Activated naive CD8-positive, alpha-beta T cell (primary cell): ENCODE measurements around the gene HPS3.
"Not testable (repeated sequence)": the region's sequence is repeated elsewhere in the genome, so short reads cannot be mapped to it uniquely, and the experiment has no call there.

ENCODE experiments used
- H3K27ac Mint-ChIP-seq: one replicate; pipeline ENCODE4 v1.8.0; 2021; ENCODE audit warnings: mixed read lengths
- H3K27me3 Mint-ChIP-seq: one replicate; pipeline ENCODE4 v1.8.0; 2021; ENCODE audit warnings: mixed read lengths
- H3K36me3 Mint-ChIP-seq: one replicate; pipeline ENCODE4 v1.8.0; 2021; ENCODE audit warnings: mixed read lengths
- H3K4me1 Mint-ChIP-seq: one replicate; pipeline ENCODE4 v1.8.0; 2021; ENCODE audit warnings: low read depth, mixed read lengths
- H3K4me3 Mint-ChIP-seq: one replicate; pipeline ENCODE4 v1.8.0; 2021; ENCODE audit warnings: mild to moderate bottlenecking, mixed read lengths
- H3K9me3 Mint-ChIP-seq: one replicate; pipeline ENCODE4 v1.8.0; 2021; ENCODE audit warnings: low read depth, mixed read lengths

Gene HPS3

GRCh38 chr3:149196805-149197592 is 67.6 kb downstream of the HPS3 start:
- H3K27ac Mint-ChIP-seq, H3K27me3 Mint-ChIP-seq, H3K4me1 Mint-ChIP-seq, H3K36me3 Mint-ChIP-seq, H3K4me3 Mint-ChIP-seq, H3K9me3 Mint-ChIP-seq: not testable (repeated sequence)

GRCh38 chr3:149197669-149198068 is 68.2 kb downstream of the HPS3 start:
- no peaks in the 10 kb centered on the region for H3K4me1 Mint-ChIP-seq
- no peak overlapping the region for H3K4me3 Mint-ChIP-seq
- peaks cover 2% of the 10 kb centered on the region for H3K36me3 Mint-ChIP-seq
- H3K27me3 Mint-ChIP-seq, result peaks cover 9% of the 10 kb centered on the region
- no peak overlapping the region for H3K27ac Mint-ChIP-seq
- no peaks in the 10 kb centered on the region for H3K9me3 Mint-ChIP-seq

DNA sequence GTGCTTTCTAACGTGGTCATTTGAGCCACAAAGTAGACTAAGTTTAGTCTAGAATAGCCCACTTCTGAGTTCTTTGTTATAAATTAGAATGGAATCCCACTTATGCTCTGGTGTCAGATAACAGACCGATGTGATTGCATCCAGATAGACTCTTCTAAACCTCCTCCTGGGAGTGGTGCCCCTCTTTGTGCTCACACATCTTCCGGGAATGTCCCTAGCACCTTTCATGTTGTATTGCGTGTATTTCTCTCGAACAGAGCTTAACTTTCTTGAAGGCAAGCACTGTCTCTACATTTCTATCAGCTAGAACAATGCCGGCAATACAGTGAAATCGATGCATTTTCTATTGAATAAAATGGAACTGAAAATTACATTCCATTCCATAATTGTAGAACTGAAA is 69.2 kb downstream of the HPS3 start:
- H3K27me3 Mint-ChIP-seq, result peaks cover 9% of the 10 kb centered on the region
- no peaks in the 10 kb centered on the region for H3K9me3 Mint-ChIP-seq
- no peak overlapping the region for H3K4me3 Mint-ChIP-seq
- H3K27ac Mint-ChIP-seq, result no peak overlapping the region
- no peaks in the 10 kb centered on the region for H3K4me1 Mint-ChIP-seq
- H3K36me3 Mint-ChIP-seq, result peaks cover 2% of the 10 kb centered on the region

DNA sequence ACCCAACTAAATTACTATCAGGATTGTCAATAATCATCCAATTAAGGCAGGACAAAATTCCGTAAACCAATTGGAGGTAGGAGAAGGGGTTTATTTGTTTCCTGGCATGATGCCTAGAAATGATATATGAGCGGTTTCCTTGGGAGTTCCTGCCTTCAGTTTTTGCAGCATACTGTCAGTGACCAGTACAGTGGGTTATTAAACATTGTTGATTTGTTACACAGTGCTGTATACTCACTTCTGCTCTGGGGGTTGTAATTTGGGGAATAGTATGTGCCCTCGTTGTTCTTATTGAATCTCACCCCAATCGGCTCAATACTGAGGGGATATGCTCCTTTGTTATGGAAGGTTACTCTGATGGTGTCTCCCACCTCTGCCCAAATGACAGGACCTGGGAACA is 70.0 kb downstream of the HPS3 start:
- Mint-ChIP-seq H3K4me1 (peaks cover 4% of the 10 kb centered on the region), H3K4me3 (no peak overlapping the region), H3K9me3 (no peaks in the 10 kb centered on the region), H3K27me3 (peaks cover 10% of the 10 kb centered on the region), H3K27ac (no peak overlapping the region), H3K36me3 (peaks cover 2% of the 10 kb centered on the region)

GRCh38 chr3:149203758-149204157 is 74.3 kb downstream of the HPS3 start:
- Mint-ChIP-seq H3K36me3 (peaks cover 2% of the 10 kb centered on the region), H3K4me3 (no peak overlapping the region), H3K9me3 (no peaks in the 10 kb centered on the region), H3K27me3 (peaks cover 13% of the 10 kb centered on the region), H3K4me1 (peaks cover 4% of the 10 kb centered on the region), H3K27ac (no peak overlapping the region)

GRCh38 chr3:149204390-149204991 is 75.1 kb downstream of the HPS3 start:
- no peak overlapping the region for H3K27ac Mint-ChIP-seq
- H3K9me3 Mint-ChIP-seq, result no peaks in the 10 kb centered on the region
- peaks cover 2% of the 10 kb centered on the region for H3K36me3 Mint-ChIP-seq
- H3K4me3 Mint-ChIP-seq, result no peak overlapping the region
- peaks cover 4% of the 10 kb centered on the region for H3K4me1 Mint-ChIP-seq
- H3K27me3 Mint-ChIP-seq, result peaks cover 13% of the 10 kb centered on the region

- H3K27me3 Mint-ChIP-seq, result peaks cover 8% of the 10 kb centered on the region
- no peak overlapping the region for H3K4me3 Mint-ChIP-seq
- no peaks in the 10 kb centered on the region for H3K36me3 Mint-ChIP-seq
- H3K27ac Mint-ChIP-seq, result no peak overlapping the region
- H3K9me3 Mint-ChIP-seq, result no peaks in the 10 kb centered on the region
- peaks cover 4% of the 10 kb centered on the region for H3K4me1 Mint-ChIP-seq
These were observed 78.0 kb downstream of the HPS3 start for GRCh38 chr3:149207475-149207874.

DNA sequence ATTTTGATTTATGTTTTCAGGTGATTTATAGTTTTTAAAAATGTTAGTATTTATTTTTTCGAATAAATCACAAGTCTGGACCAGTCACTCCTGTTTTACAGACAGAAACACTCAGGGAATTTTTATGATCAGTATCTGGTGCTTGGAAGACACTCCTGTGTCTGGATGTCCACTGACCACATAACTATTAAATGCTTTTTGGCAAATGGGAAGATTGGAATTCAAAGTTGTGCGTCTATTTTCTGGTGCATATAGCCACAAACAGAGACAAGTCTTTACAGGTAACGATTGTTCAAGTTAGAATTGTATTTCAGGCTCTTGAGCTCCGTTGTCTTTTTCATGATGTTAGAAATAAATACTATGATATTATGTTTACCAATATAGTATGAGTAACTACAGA is 80.0 kb downstream of the HPS3 start:
- Mint-ChIP-seq H3K27ac (no peak overlapping the region), H3K27me3 (peaks cover 5% of the 10 kb centered on the region), H3K4me1 (no peaks in the 10 kb centered on the region), H3K36me3 (no peaks in the 10 kb centered on the region), H3K4me3 (no peak overlapping the region), H3K9me3 (no peaks in the 10 kb centered on the region)

GRCh38 chr3:149212386-149212785 is 82.9 kb downstream of the HPS3 start:
- Mint-ChIP-seq H3K27me3 (peaks cover 2% of the 10 kb centered on the region), H3K36me3 (no peaks in the 10 kb centered on the region), H3K9me3 (no peaks in the 10 kb centered on the region), H3K4me1 (no peaks in the 10 kb centered on the region), H3K4me3 (no peak overlapping the region), H3K27ac (no peak overlapping the region)

DNA sequence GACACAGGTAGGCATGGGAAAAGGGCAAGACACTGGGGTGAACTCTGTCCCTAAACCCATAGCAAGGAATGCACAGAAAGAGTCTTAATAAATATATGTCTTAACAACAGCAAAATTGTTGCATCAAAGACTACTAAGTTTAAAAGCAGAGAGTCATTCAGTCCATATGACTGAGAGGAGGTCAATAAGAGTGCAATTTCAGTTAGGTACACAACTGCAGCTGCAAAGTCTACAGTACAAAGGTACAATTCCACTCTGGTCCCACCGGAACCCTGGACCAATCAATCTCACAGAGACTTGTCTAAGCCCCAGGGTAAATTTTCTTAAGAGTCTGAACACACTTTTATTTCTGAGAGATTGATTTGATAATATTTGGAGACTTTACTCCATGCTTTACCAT is 85.3 kb downstream of the HPS3 start:
- H3K4me1 Mint-ChIP-seq, result no peaks in the 10 kb centered on the region
- H3K4me3 Mint-ChIP-seq, result no peak overlapping the region
- H3K9me3 Mint-ChIP-seq, result no peaks in the 10 kb centered on the region
- H3K27ac Mint-ChIP-seq, result no peak overlapping the region
- H3K36me3 Mint-ChIP-seq, result no peaks in the 10 kb centered on the region
- H3K27me3 Mint-ChIP-seq, result peaks cover 4% of the 10 kb centered on the region

GRCh38 chr3:149215515-149215914 is 86.1 kb downstream of the HPS3 start:
- Mint-ChIP-seq H3K9me3 (no peaks in the 10 kb centered on the region), H3K4me3 (no peak overlapping the region), H3K27ac (no peak overlapping the region), H3K4me1 (no peaks in the 10 kb centered on the region), H3K36me3 (no peaks in the 10 kb centered on the region), H3K27me3 (peaks cover 4% of the 10 kb centered on the region)

GRCh38 chr3:149216193-149216869 is 86.9 kb downstream of the HPS3 start:
- H3K9me3 Mint-ChIP-seq, result no peaks in the 10 kb centered on the region
- H3K27me3 Mint-ChIP-seq, result peaks cover 4% of the 10 kb centered on the region
- H3K4me3 Mint-ChIP-seq, result no peak overlapping the region
- H3K4me1 Mint-ChIP-seq, result no peaks in the 10 kb centered on the region
- H3K27ac Mint-ChIP-seq, result no peak overlapping the region
- no peaks in the 10 kb centered on the region for H3K36me3 Mint-ChIP-seq

- Mint-ChIP-seq H3K27ac (no peak overlapping the region), H3K9me3 (no peaks in the 10 kb centered on the region), H3K4me3 (no peak overlapping the region), H3K36me3 (no peaks in the 10 kb centered on the region), H3K4me1 (no peaks in the 10 kb centered on the region), H3K27me3 (peaks cover 2% of the 10 kb centered on the region)
These were observed 87.9 kb downstream of the HPS3 start for GRCh38 chr3:149217347-149217746.

GRCh38 chr3:149219380-149220121 is 90.1 kb downstream of the HPS3 start:
- not testable (repeated sequence) for H3K9me3 Mint-ChIP-seq, H3K27ac Mint-ChIP-seq, H3K36me3 Mint-ChIP-seq, H3K27me3 Mint-ChIP-seq, H3K4me3 Mint-ChIP-seq
- H3K4me1 Mint-ChIP-seq, result peaks cover 13% of the 10 kb centered on the region
